ENCODE measurements around the gene NTM.

Gene NTM

DNA sequence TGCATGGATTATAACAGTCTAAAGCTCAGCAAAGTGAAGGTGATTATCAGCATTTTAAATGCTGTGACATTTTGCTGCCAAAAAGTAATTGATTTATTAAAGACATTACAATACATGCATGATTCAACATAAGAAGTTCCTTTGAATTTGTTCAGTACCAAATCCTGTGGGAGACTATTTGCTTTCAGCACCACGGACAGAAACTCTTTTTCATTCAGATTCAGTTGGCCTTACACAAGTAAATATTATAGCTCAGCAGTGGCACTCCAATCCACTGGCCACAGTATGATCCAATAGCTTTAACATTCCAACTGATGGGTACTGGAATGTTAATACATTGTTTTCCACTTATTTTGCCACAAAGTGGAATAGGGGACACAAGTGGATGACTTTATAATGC lies 806.7 kb downstream of the NTM start:
- no peak overlapping the region for H3K27ac ChIP-seq (ENCODE audit: low read depth, low read length, severe bottlenecking)

DNA sequence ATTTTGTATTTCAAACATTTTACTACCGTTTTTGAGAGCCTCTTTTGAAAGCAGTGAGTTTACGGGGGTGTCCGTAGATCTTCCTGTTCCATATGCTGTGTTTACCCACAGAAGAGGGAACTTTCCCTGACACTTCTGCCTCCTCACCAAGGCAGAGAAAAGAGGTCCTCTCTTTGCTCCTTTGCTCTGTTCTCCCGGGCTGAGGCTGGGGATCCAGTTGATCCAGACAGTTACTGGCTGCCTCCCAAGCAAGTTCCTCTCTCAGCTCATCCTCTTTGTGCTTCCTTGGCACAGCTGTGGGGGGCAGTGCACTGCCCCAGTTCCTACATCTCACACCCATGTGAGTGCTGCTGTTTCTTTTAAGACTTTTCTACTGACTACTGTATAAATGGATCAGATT lies 813.7 kb downstream of the NTM start:
- Histone ChIP-seq H3K4me3 (ENCODE audit: extremely low read depth, insufficient read depth, low read length, poor library complexity, severe bottlenecking) (no peak overlapping the region), H3K9me3 (ENCODE audit: control insufficient read depth, low read length) (no peaks in the 10 kb centered on the region), H3K4me1 (ENCODE audit: control insufficient read depth, insufficient read depth, low read length, poor library complexity, severe bottlenecking) (no peaks in the 10 kb centered on the region), H3K27ac (ENCODE audit: low read depth, low read length, severe bottlenecking) (no peak overlapping the region), H3K36me3 (ENCODE audit: control insufficient read depth, insufficient read depth, low read length) (no peaks in the 10 kb centered on the region)
- WGBS, 2 experiments (ENCODE audit: insufficient coverage in 2 of 2): 79 to 92% methylated on average over 2 to 3 of the region's 4 CpGs

More for the DNA sequence above, 806.7 kb downstream of the NTM start:
- Histone ChIP-seq H3K4me3 (ENCODE audit: extremely low read depth, insufficient read depth, low read length, poor library complexity, severe bottlenecking) (no peak overlapping the region), H3K4me1 (ENCODE audit: control insufficient read depth, insufficient read depth, low read length, poor library complexity, severe bottlenecking) (no peaks in the 10 kb centered on the region), H3K9me3 (ENCODE audit: control insufficient read depth, low read length) (no peaks in the 10 kb centered on the region), H3K36me3 (ENCODE audit: control insufficient read depth, insufficient read depth, low read length) (no peaks in the 10 kb centered on the region)
- WGBS, 2 experiments (ENCODE audit: insufficient coverage in 2 of 2): 0 to 13% methylated on average over 1 of the region's 1 CpG

DNA sequence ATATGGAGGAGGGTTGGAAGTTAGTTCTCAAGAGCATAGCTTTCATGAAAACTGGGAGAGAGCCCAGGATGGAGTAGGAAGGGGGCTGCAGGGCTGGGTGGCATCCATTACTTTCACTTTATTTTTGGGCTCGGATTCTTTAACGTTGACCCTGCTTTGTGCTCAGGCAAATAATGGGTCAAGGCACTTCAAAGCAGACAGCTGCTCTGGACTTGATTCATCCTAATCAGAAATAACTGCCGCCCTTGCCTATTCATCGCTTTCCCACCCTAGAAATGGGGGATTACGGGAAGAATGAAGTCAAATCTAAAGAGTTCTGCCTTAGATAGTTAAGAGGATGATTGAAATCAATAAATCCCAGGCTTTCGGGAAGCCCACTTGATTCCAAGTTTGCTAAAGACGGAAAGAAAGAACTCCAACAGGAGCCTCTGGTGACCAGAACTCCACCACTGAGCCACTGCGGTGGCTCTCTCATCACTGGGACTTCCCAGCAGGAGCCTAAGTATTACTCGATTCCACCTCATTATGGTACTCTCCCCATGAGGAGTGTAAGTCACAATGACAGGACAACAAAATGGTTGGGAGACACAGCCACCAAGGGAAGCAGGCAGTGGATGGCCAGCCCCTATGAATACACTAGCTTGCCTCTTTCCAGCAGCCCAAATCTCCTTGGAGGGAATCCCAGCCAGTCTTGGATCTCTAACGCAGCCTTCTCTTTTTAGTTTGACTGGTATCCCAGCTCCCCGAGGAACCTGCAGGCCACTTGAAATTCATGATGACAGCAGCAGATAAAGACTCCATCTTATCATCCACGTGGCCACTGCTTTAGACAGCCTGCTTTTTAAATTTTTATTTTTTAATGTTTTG lies 815.5 kb downstream of the NTM start:
- Histone ChIP-seq H3K36me3 (ENCODE audit: control insufficient read depth, insufficient read depth, low read length) (no peaks in the 10 kb centered on the region), H3K4me3 (ENCODE audit: extremely low read depth, insufficient read depth, low read length, poor library complexity, severe bottlenecking) (no peak overlapping the region), H3K27ac (ENCODE audit: low read depth, low read length, severe bottlenecking) (no peak overlapping the region), H3K4me1 (ENCODE audit: control insufficient read depth, insufficient read depth, low read length, poor library complexity, severe bottlenecking) (no peaks in the 10 kb centered on the region), H3K9me3 (ENCODE audit: control insufficient read depth, low read length) (no peaks in the 10 kb centered on the region)
- 70 to 93% methylated on average over 5 to 6 of the region's 12 CpGs for WGBS, 2 experiments (ENCODE audit: insufficient coverage in 2 of 2)

DNA sequence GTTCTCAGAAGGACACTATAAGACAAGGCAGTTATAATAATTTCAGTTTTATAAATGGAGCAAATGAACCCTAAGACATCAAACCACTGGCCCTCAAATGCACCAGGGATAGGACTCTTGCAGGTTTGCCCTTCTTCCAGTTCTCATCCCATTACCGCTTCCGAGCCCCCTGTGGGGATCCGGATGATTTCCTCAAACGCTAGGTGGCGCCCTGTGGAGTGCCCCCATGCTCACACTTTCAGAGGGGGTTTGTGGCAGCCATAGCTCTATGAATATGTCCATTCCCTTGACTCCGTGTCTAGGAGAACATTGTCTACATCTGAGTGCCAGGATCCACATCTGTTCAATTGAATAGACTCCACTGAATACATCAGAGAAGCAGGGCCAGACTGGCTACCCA lies 816.3 kb downstream of the NTM start:
- Histone ChIP-seq H3K9me3 (ENCODE audit: control insufficient read depth, low read length) (no peaks in the 10 kb centered on the region), H3K36me3 (ENCODE audit: control insufficient read depth, insufficient read depth, low read length) (no peaks in the 10 kb centered on the region)
- WGBS, 2 experiments (ENCODE audit: insufficient coverage in 2 of 2): 53 to 68% methylated on average over 5 to 6 of the region's 6 CpGs

DNA sequence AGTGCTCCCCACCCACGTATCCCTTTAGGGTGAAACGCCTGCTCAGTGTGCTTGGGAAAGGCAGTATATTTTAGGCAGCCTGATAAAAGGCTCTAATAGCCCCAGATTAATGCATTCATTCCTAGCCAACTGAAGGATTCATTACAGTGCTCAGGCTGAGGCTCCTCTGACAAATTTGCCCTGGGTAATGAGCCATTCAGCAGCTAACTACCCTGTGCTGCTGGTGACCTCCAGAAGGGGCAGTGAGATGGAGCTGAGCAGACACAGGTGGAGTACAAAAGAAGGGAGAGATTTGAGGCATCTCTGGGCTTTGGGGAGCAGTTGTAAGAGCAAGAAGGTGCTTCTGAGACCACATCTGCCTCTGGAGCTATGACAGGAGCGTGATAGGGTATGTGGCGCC lies 817.0 kb downstream of the NTM start:
- WGBS, 2 experiments (ENCODE audit: insufficient coverage in 2 of 2): 82% methylated on average over 4 of the region's 4 CpGs; no CpG with 5 or more reads in 1 of the 2 experiments
- no peaks in the 10 kb centered on the region for H3K36me3 ChIP-seq (ENCODE audit: control insufficient read depth, insufficient read depth, low read length)
- no peaks in the 10 kb centered on the region for H3K9me3 ChIP-seq (ENCODE audit: control insufficient read depth, low read length)
- H3K4me1 ChIP-seq (ENCODE audit: control insufficient read depth, insufficient read depth, low read length, poor library complexity, severe bottlenecking): no peaks in the 10 kb centered on the region
- no peak overlapping the region for H3K4me3 ChIP-seq (ENCODE audit: extremely low read depth, insufficient read depth, low read length, poor library complexity, severe bottlenecking)
- H3K27ac ChIP-seq (ENCODE audit: low read depth, low read length, severe bottlenecking): no peak overlapping the region

More for the DNA sequence above, 816.3 kb downstream of the NTM start:
- no peaks in the 10 kb centered on the region for H3K4me1 ChIP-seq (ENCODE audit: control insufficient read depth, insufficient read depth, low read length, poor library complexity, severe bottlenecking)
- H3K4me3 ChIP-seq (ENCODE audit: extremely low read depth, insufficient read depth, low read length, poor library complexity, severe bottlenecking): no peak overlapping the region
- H3K27ac ChIP-seq (ENCODE audit: low read depth, low read length, severe bottlenecking): no peak overlapping the region

DNA sequence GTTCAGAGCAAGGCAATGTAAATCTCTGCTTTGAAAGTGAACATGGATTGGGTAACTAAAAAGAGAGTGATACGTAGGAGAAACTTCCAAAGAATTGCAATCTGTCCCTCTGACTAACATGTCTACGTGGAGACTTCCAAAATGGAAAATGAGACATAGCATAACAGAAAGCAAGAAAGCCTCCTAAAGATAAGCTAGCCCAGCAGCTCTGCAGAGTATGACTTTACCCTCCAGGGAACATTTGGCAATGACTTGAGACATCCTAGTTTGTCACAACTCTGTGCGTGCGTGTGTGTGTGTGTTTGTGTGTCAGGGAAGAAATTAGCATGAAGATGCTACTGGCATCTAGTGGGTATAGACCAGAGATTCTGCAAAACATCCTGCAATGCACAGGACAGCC lies 817.4 kb downstream of the NTM start:
- no peaks in the 10 kb centered on the region for H3K4me1 ChIP-seq (ENCODE audit: control insufficient read depth, insufficient read depth, low read length, poor library complexity, severe bottlenecking)
- no peak overlapping the region for H3K27ac ChIP-seq (ENCODE audit: low read depth, low read length, severe bottlenecking)
- no peak overlapping the region for H3K4me3 ChIP-seq (ENCODE audit: extremely low read depth, insufficient read depth, low read length, poor library complexity, severe bottlenecking)
- no peaks in the 10 kb centered on the region for H3K9me3 ChIP-seq (ENCODE audit: control insufficient read depth, low read length)
- 83 to 93% methylated on average over 2 of the region's 4 CpGs for WGBS, 2 experiments (ENCODE audit: insufficient coverage in 2 of 2)
- H3K36me3 ChIP-seq (ENCODE audit: control insufficient read depth, insufficient read depth, low read length): no peaks in the 10 kb centered on the region

DNA sequence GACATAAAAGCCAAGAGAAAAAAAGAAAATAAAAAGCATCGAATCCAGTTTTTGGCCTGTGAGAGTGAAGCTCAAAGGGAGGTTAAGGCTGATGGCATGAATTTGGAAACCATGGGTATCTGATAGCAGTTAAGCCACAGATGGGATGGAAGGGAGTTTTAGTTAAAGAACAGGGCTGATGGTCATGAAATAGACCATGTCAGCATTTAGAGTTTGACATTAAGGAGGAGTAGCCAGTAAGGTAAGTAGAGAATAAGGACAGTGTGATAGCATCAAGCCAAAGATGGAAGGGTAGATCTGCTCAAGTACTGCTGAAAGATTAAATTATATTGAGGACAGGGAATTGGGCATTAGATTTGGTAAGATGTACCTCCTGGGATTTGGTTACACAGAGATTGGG lies 826.5 kb downstream of the NTM start:
- 88 to 100% methylated on average over 1 of the region's 1 CpG for WGBS, 2 experiments (ENCODE audit: insufficient coverage in 2 of 2)
- H3K4me1 ChIP-seq (ENCODE audit: control insufficient read depth, insufficient read depth, low read length, poor library complexity, severe bottlenecking): peaks cover 5% of the 10 kb centered on the region
- no peaks in the 10 kb centered on the region for H3K9me3 ChIP-seq (ENCODE audit: control insufficient read depth, low read length)
- no peak overlapping the region for H3K27ac ChIP-seq (ENCODE audit: low read depth, low read length, severe bottlenecking)
- no peaks in the 10 kb centered on the region for H3K36me3 ChIP-seq (ENCODE audit: control insufficient read depth, insufficient read depth, low read length)
- no peak overlapping the region for H3K4me3 ChIP-seq (ENCODE audit: extremely low read depth, insufficient read depth, low read length, poor library complexity, severe bottlenecking)

DNA sequence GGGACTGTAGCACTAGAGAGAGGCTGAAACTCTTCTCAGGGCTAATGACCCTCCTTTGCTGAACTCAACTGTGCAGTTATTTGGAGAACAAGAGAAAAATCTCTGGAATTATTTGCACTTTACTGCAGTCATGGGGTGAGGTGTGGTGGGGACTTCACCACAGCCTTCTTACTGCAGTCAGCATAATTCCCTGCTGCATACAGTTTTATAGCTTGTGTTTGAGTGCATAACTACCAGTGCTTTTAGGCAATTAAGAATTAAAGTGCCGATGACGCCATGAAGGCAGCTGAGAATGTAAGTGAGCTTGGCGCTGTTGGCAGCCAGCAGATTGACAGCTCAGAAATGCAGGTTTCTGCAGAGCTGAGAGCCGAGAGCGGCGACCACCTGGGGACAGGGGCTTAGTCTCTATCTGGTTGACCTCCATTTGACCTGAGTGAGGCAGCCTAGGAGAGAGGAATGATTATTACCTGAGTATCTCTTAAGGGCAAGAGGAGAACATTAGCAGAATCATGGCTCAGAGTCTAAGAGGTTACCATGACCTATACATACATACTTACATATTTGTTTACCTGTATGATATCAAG lies 830.0 kb downstream of the NTM start:
- H3K4me1 ChIP-seq (ENCODE audit: control insufficient read depth, insufficient read depth, low read length, poor library complexity, severe bottlenecking): peaks cover 9% of the 10 kb centered on the region
- H3K27ac ChIP-seq (ENCODE audit: low read depth, low read length, severe bottlenecking): no peak overlapping the region
- WGBS, 2 experiments (ENCODE audit: insufficient coverage in 2 of 2): 68 to 78% methylated on average over 4 to 6 of the region's 6 CpGs
- no peak overlapping the region for H3K4me3 ChIP-seq (ENCODE audit: extremely low read depth, insufficient read depth, low read length, poor library complexity, severe bottlenecking)
- no peaks in the 10 kb centered on the region for H3K9me3 ChIP-seq (ENCODE audit: control insufficient read depth, low read length)
- H3K36me3 ChIP-seq (ENCODE audit: control insufficient read depth, insufficient read depth, low read length): no peaks in the 10 kb centered on the region

DNA sequence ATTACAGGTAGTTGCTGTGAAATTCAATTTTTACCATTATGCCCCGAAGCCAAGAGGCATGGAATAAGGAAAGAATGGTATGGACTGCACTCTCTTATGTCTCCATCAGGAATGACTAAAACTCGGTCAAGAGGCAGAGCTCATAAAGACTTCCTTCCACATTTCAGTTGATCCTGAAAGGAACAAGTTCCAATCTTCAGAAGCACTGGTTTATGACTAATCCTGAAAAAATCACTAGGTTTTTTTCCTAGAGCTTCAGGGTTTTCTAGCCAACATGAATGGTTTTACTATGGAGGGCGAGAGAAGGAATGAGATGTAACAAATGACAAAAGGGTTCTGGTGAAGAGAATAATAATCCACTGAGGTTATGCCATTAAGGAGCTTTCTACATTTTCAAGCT lies 832.2 kb downstream of the NTM start:
- WGBS, 2 experiments (ENCODE audit: insufficient coverage in 2 of 2): 92 to 94% methylated on average over 2 of the region's 3 CpGs
- H3K9me3 ChIP-seq (ENCODE audit: control insufficient read depth, low read length): peaks cover 11% of the 10 kb centered on the region
- no peaks in the 10 kb centered on the region for H3K36me3 ChIP-seq (ENCODE audit: control insufficient read depth, insufficient read depth, low read length)
- H3K4me3 ChIP-seq (ENCODE audit: extremely low read depth, insufficient read depth, low read length, poor library complexity, severe bottlenecking): no peak overlapping the region
- peaks cover 9% of the 10 kb centered on the region for H3K4me1 ChIP-seq (ENCODE audit: control insufficient read depth, insufficient read depth, low read length, poor library complexity, severe bottlenecking)
- H3K27ac ChIP-seq (ENCODE audit: low read depth, low read length, severe bottlenecking): no peak overlapping the region

DNA sequence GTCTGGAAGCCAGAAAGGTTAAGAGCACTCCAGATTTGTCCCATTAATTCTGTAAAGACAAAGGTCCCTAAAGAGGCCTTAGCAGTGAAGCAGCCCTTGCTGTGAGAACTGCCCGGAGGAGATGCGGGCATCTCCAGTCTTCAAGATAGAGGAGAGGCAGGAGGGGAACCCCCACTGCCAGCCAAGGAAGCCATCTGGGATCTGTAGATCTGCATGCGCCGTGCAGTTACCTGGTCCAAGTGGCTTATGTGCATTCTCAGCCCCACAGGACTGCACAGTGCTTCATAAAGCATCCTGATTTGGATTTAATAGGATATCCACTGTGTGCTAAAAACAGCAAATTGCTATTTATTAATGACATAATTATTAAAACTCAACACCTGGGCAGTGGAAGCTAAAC lies 834.6 kb downstream of the NTM start:
- WGBS, 2 experiments (ENCODE audit: insufficient coverage in 2 of 2): 90 to 97% methylated on average over 2 to 4 of the region's 4 CpGs

DNA sequence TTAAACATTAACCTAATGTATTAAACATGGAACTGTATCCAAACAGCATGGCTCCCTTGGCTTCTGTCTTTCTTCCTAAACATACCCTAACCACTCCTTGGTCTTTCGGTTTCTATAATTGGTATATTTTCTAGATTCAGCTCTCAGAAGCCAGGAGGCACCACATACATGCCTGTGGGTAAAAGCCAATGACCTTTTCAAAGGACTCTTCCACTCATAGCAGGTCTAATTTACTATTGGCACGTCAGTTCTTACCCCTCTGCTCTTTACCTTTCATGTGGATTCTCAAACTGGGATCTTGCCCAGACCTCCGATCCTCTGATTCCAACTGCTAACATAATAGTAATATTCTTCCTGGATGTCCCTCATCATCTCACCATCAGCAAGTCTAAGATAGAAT lies 835.1 kb downstream of the NTM start:
- peaks cover 5% of the 10 kb centered on the region for H3K4me1 ChIP-seq (ENCODE audit: control insufficient read depth, insufficient read depth, low read length, poor library complexity, severe bottlenecking)
- 88% methylated on average over 2 of the region's 3 CpGs for WGBS, 2 experiments (ENCODE audit: insufficient coverage in 2 of 2)
- no peak overlapping the region for H3K4me3 ChIP-seq (ENCODE audit: extremely low read depth, insufficient read depth, low read length, poor library complexity, severe bottlenecking)
- H3K36me3 ChIP-seq (ENCODE audit: control insufficient read depth, insufficient read depth, low read length): no peaks in the 10 kb centered on the region
- H3K27ac ChIP-seq (ENCODE audit: low read depth, low read length, severe bottlenecking): no peak overlapping the region
- H3K9me3 ChIP-seq (ENCODE audit: control insufficient read depth, low read length): peaks cover 12% of the 10 kb centered on the region

More for the DNA sequence above, 834.6 kb downstream of the NTM start:
- no peak overlapping the region for H3K27ac ChIP-seq (ENCODE audit: low read depth, low read length, severe bottlenecking)
- H3K4me1 ChIP-seq (ENCODE audit: control insufficient read depth, insufficient read depth, low read length, poor library complexity, severe bottlenecking): peaks cover 5% of the 10 kb centered on the region
- H3K9me3 ChIP-seq (ENCODE audit: control insufficient read depth, low read length): peaks cover 12% of the 10 kb centered on the region
- no peaks in the 10 kb centered on the region for H3K36me3 ChIP-seq (ENCODE audit: control insufficient read depth, insufficient read depth, low read length)
- H3K4me3 ChIP-seq (ENCODE audit: extremely low read depth, insufficient read depth, low read length, poor library complexity, severe bottlenecking): no peak overlapping the region
